Stimulated activated CD4-positive, alpha-beta T cell treated with anti-CD3 and anti-CD28 coated beads, TNF-alpha, amount 100 ng/mL, for 48 hours (primary cell): ENCODE measurements around the gene GINS2.

Experiments used
- DNase-seq, 3 donors: peaks; one replicate each; pipeline ENCODE4 v3.0.0-alpha.2; 2020; ENCODE audit warnings: low read depth in 3 of 3

GINS2 gene

DNA sequence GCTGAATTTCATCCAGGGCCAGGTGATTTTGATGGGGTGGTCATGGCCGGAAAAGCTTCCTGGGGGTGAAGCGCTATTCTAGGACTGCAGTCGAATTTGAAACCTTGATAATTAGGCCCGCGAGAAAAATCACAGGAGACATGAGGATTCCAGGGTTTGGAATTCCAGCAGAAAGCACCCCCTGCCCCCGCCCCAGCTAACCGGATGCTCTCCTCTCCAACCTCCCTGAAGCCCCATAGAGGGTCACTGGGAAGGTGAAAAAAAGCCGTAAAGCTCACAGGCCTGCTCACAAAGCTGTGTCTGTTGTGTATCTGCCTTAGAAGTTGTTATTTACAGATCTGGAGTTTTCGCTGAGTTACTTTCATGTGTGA is 1.2 kb upstream of the GINS2 start:
- DNase-seq, result no peak

DNA sequence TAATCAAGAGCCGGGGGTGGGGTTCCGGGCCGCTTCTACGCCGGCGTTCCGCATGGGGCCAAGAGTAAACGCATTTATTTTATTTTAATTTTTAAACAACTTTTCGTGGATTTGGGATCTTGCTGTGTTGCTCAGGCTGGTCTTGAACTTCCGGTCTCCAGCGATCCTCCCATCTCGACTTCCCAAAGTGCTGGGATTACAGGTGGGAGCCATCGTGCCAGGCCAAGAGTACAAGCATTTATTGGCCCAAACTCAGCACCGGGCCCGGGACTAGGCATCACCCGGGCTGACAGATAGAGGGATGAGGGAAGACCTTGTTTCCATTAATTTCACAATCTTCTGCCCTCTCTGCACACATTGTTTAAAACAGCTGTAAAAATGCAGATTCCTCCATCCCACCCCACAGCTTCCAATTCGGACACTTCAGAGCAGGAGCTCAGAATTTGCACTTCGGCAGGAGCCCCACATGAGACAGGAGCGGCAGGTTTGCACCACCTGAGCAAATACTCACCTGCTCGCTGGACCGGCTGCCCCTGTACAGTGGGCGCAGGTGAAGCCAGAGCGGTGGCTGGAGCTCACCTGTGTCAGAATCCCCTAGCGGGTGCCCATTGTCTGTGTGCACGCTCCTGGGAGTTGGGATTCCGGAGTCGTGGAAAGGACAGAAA is 663 bp upstream of the GINS2 start:
- DNase-seq, result no peak

DNA sequence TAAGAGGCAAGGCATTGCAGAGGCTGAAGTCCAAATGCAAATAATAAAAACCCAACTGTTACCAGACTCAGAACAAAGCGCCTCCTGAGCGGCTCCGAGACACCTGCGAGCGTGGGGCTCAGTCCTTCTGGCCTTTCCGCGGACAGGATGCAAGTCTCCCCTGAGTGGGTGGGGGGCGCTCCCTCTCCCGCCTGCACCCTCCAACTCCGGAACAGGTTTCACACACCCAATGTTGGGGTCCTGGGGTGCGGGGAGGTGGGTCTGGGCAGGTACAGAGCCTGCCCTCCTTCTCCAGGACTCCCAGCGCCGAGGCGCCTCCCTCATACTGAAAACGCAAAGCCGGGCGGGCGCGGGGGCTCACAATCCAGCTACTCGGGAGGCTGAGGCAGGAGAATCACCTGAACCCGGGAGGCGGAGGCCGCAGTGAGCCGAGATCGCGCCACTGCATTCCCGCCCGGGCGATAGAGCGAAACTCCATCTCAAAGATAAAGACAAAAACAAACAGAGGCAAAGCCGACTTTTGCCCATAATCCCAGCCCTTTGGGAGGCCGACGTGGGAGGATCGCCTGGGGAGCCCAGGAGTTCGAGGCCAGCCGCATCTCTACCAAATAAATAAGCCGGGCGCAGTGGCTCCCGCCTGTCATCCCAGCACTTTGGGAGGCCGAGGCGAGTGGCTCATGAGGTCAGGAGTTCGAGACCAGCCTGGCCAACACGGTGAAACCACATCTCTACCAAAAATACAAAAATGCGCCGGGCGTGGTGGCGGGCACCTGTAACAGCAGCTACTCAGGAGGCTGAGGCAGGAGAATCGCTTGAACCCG is 893 bp downstream of the GINS2 start:
- DNase-seq, result peak in 1 of 3 donors; percentile 20

DNA sequence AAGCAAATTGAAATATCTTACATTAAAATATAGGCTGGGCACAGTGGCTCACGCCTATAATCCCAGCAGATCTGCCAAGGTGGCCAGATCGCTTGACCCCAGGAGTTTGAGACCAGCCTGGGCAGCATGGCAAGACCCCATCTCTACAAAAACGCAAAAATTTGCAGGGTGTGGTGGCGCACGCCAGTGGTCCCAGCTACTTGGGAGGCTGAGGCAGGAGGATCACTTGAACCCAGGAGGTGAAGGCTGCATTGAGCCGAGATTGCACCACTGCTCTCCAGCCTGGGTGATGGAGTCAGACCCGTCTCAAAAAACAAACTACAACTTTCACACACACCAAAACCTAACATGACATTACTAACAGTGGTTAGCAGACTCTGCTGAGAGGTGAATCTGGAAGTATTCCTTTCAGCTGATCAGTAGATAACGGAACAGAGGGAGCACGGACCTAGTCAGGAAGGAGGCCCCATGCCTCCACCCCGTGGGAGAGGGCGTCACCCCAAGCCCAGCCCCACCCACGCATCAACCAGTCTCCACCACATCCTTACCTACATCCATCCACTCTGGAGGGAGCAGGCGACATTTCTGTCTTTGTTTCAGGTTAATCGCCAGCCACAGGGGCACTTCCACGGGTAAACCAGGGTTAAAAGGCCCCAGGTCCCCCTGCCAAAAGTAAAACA is 1.7 kb downstream of the GINS2 start:
- DNase-seq, result peak in 1 of 3 donors; percentile 42

DNA sequence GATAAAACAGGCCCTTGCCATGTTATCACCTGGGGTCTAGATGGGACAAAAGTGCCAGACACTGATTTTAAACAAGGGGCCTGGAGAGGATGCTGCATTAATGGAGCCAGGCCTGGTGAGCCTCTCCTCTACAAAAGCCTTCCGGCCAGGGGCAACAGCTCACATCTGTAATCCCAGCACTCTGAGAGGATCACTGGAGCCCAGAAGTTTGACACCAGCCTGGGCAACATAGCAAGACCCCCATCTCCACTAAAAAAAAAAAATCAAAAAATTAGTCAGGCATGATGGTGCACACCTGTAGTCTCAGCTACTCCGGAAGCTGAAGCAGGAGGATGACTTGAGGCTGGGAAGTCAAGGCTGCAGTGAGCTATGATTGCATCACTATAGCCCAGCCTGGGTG is 3.5 kb downstream of the GINS2 start:
- DNase-seq, result no peak

DNA sequence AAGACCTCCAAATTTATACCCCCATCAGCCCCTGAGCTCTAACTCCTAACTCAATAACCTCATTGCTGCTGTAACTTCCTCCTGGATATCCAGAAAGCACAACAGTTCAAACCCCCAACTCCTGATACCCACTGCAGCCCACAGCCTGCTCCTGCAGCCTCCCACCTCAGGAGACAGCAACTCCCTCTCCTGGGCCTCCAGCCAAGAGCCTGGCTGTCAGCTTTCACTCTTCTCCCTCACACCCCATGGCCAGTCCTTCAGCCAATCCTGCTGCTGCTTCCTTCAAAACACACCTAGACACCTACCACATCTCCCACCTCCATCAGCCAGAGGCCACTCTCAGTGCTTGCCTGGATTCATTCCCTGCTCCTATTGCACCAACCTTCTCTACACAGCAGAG is 5.4 kb downstream of the GINS2 start:
- DNase-seq, result no peak

DNA sequence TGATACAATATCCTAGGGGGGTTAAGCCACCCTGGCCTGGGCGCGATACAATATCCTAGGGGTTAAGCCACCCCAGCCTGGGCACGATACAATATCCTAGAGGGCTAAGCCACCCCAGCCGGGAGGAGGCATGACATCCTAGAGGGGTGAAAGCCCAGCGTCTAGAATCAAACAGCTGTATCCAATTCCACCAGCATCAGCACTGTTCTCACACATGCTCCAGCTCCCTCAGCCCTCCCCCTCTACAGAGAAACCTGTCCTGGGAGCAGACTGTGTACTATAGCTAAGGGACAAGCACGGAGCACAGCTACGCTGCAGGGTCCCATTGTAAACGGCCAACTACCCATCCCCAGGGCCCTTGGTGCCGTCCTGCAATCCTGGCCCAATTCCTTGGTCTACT is 6.2 kb downstream of the GINS2 start:
- no peak for DNase-seq

DNA sequence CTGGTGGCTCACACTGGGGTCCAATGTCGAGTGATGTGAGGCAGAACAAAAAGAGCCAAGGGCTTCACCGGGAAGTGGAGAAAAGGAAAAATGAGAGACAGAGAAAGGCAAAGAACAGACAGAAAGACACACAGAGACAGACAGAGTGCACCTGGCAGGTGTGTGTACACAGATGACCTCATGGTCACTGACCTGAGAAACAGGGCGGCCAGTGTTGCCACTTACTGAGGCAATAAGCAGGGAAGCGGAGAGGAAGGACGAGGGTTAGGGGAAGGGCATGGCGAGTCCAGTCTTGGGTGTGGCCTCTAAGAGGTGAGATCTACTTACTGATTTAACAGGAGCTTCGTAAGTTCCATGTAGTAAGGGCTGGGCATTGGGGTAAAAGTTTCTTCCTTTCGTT is 7.5 kb downstream of the GINS2 start:
- DNase-seq, result no peak

DNA sequence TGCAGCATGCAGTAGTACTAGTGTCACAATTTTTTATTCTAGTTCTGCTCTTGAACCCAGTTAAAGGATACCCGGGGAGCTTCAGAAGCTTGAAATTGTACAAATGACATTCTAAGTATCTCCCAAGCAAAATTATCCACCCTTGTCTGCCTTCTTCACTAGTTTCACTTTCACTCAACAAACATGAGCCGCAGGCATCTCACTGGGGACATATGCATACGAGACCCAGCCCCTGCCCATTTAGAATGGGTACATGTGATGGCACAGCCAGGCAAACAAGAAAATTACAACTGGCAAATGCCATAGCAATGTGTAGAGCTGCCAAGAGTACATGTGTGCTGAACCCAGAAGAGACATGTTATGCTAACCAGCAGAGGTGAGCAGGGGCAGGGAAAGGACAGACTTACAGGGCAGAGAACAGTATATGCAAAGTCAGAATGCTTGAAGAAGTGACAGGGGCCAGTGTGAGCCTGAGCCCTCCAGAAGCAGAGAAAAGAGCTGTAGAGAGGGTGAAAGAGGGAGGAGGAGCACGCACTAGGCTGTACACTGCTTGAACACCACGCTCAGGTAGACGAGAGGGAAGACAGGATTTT is 8.3 kb downstream of the GINS2 start:
- DNase-seq, result no peak

DNA sequence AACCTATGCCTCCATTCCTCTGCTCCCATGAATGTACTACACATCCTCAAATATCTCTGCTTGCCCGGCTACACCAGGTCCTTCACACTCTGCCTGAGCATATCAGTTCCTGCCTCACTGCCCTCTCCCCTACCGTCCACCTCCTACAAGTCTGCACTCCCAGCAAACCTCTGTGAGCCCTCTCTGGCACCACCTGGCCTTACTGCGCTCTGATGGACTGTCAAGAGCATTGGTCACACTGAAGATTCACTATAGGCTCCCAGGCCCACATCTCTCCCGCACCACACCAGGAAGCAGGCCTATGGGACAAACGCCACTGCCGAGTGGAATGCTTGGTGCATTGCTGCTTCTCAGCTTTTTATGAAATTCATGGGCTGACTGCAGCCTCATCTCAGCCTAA is 8.9 kb downstream of the GINS2 start:
- DNase-seq, result no peak

DNA sequence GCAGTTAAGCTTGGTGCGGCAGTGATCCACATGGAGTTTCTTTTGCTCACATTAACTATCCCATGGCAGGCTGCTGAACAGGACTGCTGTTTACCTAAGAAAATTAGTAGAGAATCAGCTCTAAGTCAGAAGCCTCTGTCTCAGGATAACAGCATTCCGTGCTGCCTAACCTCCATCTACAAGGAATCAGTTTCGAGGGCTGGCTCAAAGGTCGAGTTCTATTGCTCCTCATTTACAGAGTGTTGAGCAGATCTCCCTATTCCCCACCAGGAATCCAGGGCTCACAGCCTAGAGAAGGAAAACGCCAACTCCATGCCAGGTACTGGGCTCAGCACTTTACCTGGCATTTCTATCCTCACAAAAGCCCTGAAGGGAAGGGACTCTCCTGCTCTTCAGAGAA is 9.9 kb downstream of the GINS2 start:
- DNase-seq, result no peak

DNA sequence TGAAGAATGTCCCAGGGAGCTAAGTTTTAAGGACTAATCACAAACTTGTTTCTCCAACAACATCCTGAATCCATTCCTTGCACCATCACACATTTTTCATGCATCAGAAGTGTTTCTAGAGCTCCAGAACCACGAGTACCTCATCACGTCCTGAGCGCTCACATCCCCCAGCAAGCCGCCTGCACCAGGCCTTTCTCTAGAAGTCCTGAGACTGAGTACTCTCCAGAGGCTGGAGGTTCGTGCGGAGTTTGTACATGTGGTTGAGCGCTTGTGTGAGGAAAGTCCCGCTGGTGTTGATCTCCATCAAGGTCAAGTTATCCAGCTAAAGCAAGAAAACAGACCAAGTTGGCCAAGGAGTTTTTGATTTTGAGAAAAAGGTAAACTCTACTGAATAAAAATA is 10.7 kb downstream of the GINS2 start:
- no peak for DNase-seq

DNA sequence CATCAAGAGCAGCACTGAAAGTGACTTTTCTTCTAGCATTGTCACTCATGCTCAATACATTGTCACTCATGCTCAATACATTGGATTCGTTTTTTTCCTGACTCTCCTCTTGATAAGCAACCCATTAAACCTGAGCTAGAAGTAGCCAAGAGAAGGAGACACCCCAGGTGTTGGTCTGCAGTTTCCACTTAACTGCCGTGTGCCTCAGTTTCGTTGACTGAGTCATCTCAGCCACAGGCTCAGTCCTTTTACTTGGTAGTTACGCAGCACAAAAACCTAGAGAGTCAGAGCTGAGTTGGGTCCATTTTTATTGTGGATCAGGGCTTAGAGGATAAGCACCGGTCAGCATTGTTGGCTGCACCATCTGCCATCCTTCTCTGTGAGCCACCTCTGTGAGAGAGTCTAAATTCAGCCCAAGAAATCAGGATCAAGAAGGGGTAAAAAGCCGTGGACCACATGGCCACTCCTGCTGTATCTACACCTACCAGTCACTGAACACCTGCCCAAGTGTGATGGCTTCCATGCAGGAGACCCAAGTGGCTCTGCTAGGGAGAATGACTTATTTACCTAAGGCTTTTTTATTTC is 11.3 kb downstream of the GINS2 start:
- no peak for DNase-seq

DNA sequence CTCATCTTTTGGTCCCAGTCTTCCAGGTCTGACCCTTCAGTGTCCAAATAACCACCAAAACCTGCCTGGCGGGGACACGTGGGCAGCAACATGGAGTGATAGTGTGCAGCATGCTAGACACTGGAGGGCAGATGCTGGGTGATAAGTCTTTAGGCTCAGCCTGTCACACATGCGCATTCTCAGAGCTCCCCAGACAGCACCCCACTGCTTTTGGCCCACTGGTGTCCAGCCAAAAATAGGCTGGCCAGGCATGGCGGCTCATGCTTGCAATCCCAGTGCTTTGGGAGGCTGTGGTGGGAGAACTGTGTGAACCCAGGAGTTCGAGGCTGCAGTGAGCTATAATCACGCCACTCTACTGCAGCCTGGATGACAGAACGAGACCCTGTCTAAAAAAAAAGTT is 12.3 kb downstream of the GINS2 start:
- no peak for DNase-seq

DNA sequence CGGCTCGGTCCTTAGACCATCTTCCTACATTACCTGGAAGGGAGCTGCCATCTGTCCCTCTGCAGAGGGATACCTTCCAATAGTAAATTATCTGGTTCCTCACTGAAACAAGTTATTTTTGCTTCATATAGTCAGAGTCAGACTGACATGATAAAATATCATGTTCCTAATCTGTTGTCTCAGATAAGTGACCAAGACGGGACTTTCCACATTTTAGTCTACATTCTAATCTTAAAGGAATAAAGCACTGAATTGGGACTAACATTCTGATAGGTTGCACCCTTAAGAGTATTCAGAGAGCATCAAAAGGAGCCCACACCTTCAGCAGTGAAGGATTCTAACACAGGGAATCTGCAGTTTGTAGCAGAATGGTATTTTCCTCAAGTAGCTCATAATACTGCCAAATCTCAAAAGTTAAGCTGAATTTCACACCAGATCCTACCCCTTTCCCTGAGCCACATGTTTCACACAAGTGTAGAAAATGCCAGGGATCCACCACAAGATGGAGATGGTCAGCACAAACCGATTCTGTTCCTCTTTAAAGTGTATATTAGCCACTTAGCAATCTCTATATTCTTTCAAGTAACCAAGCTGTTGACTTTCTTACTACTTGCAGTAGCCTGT is 13.4 kb downstream of the GINS2 start:
- DNase-seq, result no peak

DNA sequence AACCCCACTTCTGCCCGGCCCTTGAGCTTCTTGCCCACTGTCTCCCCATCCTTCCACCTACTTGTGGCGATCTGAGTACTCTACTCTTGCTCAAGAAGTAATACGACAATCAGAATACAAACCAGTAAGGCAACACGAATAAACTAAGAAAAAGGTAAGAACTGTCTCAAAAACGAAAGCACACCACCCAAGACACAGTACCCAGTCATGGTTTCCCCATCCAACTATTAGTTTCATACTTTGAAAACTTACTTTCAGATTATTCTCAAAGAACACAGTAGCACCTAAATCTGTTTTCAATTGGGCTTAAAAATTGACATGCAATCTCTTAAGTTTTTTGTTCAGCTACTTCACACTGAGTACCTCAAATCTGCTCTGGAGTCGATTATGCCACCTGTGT is 13.9 kb downstream of the GINS2 start:
- DNase-seq, result no peak

DNA sequence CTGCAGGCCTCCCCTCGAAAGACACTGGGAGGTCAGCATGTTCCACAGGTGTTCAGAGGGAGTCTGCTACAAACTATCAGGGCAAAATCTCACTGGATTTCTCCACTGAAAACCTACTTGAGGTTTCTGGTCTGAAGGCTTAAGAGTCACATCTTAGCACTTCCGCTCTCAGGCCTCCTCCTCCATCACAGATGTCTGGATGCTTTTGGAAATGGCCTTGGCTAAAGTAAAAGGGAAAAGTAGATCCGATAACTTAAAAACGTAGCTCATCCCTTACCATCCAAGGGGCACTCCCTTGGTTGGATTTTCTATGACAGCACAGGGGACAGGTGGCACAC is 14.4 kb downstream of the GINS2 start:
- DNase-seq, result no peak

DNA sequence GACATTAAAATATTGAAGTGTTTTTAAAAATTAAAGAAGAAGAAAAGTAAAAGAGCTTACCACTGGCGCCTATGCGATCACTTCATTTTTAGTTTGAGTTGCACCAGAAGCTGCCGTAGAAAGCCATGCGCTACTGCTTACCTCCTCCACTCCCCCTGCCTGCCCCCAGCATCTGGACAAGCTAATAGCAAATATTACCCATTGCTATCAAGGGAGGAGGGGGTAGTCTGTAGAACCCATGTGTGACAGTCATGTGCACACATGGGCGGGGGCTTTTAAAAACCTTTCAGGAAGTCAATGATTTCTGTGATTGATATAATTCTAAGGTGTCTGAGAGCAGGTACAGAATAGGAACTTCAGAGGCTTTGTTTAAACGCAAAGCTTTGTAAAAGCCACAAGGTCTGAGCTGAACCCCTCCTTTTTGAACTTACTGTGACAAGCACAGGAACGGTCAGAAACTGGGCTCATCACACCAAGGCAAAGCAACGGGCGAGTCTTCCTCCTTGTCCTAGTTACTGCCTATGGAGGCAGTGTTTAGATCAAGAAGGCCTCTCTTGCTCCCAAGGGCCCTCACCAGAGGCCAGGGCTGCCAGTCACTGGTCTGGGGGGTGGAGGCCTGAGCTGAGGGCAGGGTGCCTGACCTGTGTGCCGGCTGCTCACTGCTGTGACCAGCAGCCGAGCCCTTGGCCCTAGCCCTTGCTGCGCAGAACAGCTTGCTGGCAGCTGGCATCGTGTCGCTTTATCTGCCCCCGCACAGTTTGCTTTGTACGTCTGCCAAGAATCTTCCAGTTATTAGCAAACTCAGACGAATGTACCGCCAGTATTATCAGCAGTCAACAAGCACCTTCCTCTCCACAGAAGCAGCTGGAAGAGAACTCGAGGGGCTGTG is 15.0 kb downstream of the GINS2 start:
- DNase-seq, result no peak

DNA sequence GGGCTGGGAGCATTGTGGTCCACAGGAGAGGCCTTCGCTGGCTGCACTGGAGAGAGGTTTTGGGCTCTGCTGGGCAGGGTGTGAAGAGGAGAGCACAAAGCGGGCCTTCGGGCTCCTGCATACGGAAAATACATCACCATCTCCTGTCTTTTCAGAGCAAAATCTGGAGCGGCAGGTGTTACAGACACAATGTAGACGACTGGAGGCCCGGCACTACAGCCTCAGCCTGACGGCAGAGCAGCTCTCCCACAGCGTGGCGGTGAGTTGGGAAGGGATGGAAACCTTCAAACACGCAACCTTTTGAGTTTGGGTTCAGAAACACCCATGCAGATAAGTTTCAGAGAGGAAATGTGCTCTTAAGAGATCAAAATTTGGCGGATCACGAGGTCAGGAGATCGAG is 17.9 kb downstream of the GINS2 start:
- DNase-seq, result no peak

DNA sequence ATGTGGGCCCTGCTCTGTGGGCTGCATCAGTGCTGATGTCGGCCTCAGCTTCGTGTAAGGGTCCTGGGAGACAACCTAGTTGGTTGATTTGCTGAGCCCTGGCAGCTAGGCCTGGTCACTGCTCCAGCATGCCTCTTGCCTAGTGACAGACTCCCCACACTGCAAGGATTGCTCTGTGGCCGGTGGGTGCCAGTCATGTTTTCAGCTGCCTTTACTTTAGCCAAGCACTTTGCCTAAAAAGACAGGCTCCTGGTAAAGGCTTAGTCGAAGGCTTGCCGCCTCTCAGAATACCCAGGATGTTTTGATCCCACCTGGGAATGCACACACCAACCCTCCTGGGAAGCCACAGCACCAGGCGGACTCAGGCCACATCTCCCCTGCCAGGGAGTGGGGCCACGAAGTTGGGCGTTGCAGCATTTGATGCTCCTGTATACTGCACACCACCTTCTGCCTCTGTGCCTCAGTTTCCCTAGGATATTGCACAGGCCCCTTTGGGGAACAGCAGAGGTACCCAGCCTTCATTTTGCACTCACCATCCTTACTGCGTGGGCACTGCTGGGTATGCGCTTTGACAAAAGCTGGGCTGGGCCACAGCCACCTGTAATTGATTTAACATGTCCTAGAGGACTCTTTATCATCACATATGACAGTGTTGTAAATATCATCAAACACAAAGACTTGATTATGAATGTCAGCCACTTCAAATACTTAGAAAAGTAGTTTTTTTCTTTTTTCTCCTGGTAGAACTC is 19.9 kb downstream of the GINS2 start:
- DNase-seq, result no peak
